ENCODE measurements around the gene DGKZ.

DGKZ gene

DNA sequence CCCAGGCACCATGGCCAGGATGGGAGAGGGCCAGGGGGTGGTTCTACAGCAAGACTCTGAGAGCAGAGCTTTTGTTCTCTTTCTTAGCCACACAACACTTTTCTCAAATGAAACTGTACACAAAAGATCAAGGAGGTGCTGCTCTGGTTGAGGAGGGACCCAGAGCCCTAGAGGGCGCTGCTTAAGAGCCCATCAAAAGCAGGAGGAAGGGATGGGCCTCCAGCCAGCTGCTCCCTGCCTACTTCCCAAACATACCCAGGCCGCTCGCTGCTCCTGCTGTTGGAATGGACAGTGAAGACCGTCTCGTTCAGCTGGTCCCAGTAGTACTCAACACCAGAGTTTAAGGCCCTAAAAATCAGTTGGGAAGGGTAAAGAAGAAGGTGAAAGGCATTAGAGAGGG lies 62.8 kb downstream of the DGKZ start:
- Histone ChIP-seq H3K36me3 (ENCODE audit: insufficient read depth, low read length) (peaks cover 45% of the 10 kb centered on the region; the same call in 1 of the 2 replicates), H3K4me2 (ENCODE audit: low read depth, low read length, poor library complexity, severe bottlenecking) (no peak overlapping the region), H3K4me1 (ENCODE audit: insufficient read depth, low read length, poor library complexity, severe bottlenecking) (no peaks in the 10 kb centered on the region), H3K9me3 (ENCODE audit: insufficient read depth, low read depth, low read length) (no peaks in the 10 kb centered on the region), H4K20me1 (ENCODE audit: insufficient read depth, low read length, poor library complexity, severe bottlenecking) (no peaks in the 10 kb centered on the region), H3F3A (ENCODE audit: low read depth) (no peaks in the 10 kb centered on the region), H3K4me3 (ENCODE audit: low read length, poor library complexity, severe bottlenecking) (no peak overlapping the region), H3K9me2 (replicated peaks; ENCODE audit: low read depth, low read length) (no peaks in the 10 kb centered on the region), H3K27me3 (ENCODE audit: insufficient read depth, low read length, poor library complexity, severe bottlenecking) (no peaks in the 10 kb centered on the region), H2AFZ (ENCODE audit: low read length) (no peak overlapping the region), H3K79me2 (ENCODE audit: insufficient read depth, low read length) (no peaks in the 10 kb centered on the region), H3K9ac (ENCODE audit: low read depth, low read length, poor library complexity, severe bottlenecking) (no peak overlapping the region)
- peak; percentile 37 for TF ChIP-seq CTCF (conservative IDR thresholded peaks at IDR 0.05; ENCODE audit: low read length)
- no peak for TF ChIP-seq EZH2phosphoT487 (IDR thresholded peaks at IDR 0.05; ENCODE audit: borderline replicate concordance)

- Histone ChIP-seq H3F3A (ENCODE audit: low read depth) (no peaks in the 10 kb centered on the region), H3K36me3 (ENCODE audit: insufficient read depth, low read length) (peaks cover 51% of the 10 kb centered on the region; the same call in 1 of the 2 replicates)
Observed at GRCh38 chr11:46413760-46414465, 66.7 kb downstream of the DGKZ start.

GRCh38 chr11:46414466-46414796 lies 67.2 kb downstream of the DGKZ start:
- Histone ChIP-seq H3F3A (ENCODE audit: low read depth) (no peaks in the 10 kb centered on the region), H3K9ac (ENCODE audit: low read depth, low read length, poor library complexity, severe bottlenecking) (no peak overlapping the region), H3K9me3 (ENCODE audit: insufficient read depth, low read depth, low read length) (no peaks in the 10 kb centered on the region), H3K27me3 (ENCODE audit: insufficient read depth, low read length, poor library complexity, severe bottlenecking) (no peaks in the 10 kb centered on the region), H2AFZ (ENCODE audit: low read length) (no peak overlapping the region), H3K4me3 (ENCODE audit: low read length, poor library complexity, severe bottlenecking) (no peak overlapping the region), H3K79me2 (ENCODE audit: insufficient read depth, low read length) (no peaks in the 10 kb centered on the region), H3K4me1 (ENCODE audit: insufficient read depth, low read length, poor library complexity, severe bottlenecking) (peaks cover 4% of the 10 kb centered on the region), H3K9me2 (replicated peaks; ENCODE audit: low read depth, low read length) (no peaks in the 10 kb centered on the region), H3K4me2 (ENCODE audit: low read depth, low read length, poor library complexity, severe bottlenecking) (no peak overlapping the region), H4K20me1 (ENCODE audit: insufficient read depth, low read length, poor library complexity, severe bottlenecking) (no peaks in the 10 kb centered on the region), H3K36me3 (ENCODE audit: insufficient read depth, low read length) (peaks cover 47% of the 10 kb centered on the region; the same call in 1 of the 2 replicates)
- no peak for TF ChIP-seq EZH2phosphoT487 (IDR thresholded peaks at IDR 0.05; ENCODE audit: borderline replicate concordance)
- TF ChIP-seq CTCF (conservative IDR thresholded peaks at IDR 0.05; ENCODE audit: low read length): no peak

More at GRCh38 chr11:46413760-46414465, 66.7 kb downstream of the DGKZ start:
- no peaks in the 10 kb centered on the region for H3K27me3 ChIP-seq (ENCODE audit: insufficient read depth, low read length, poor library complexity, severe bottlenecking)
- no peaks in the 10 kb centered on the region for H3K9me3 ChIP-seq (ENCODE audit: insufficient read depth, low read depth, low read length)
- no peak overlapping the region for H3K4me3 ChIP-seq (ENCODE audit: low read length, poor library complexity, severe bottlenecking)
- H3K9ac ChIP-seq (ENCODE audit: low read depth, low read length, poor library complexity, severe bottlenecking): no peak overlapping the region
- H2AFZ ChIP-seq (ENCODE audit: low read length): no peak overlapping the region
- H3K9me2 ChIP-seq (replicated peaks; ENCODE audit: low read depth, low read length): no peaks in the 10 kb centered on the region
- H3K4me2 ChIP-seq (ENCODE audit: low read depth, low read length, poor library complexity, severe bottlenecking): no peak overlapping the region
- no peak for TF ChIP-seq CTCF (conservative IDR thresholded peaks at IDR 0.05; ENCODE audit: low read length)
- no peak for TF ChIP-seq EZH2phosphoT487 (IDR thresholded peaks at IDR 0.05; ENCODE audit: borderline replicate concordance)
- H3K4me1 ChIP-seq (ENCODE audit: insufficient read depth, low read length, poor library complexity, severe bottlenecking): no peaks in the 10 kb centered on the region
- no peaks in the 10 kb centered on the region for H3K79me2 ChIP-seq (ENCODE audit: insufficient read depth, low read length)
- no peaks in the 10 kb centered on the region for H4K20me1 ChIP-seq (ENCODE audit: insufficient read depth, low read length, poor library complexity, severe bottlenecking)

Measured in Loucy (cell line).